K562 (cell line): ENCODE results near the gene PSMD7.

ENCODE experiments used
- CTCF ChIP-seq, 3 experiments: IDR thresholded peaks in 2 of 3; conservative IDR thresholded peaks in 1 of 3; 2 replicates each; pipeline ENCODE4 v1.5.1; 2011 to 2012; ENCODE audit warnings: low read length in 3 of 3, mild to moderate bottlenecking in 3 of 3, control low read depth in 2 of 3, improper control_type of control experiment in 1 of 3, inconsistent platforms in 1 of 3, low read depth in 1 of 3, mixed read lengths in 1 of 3, moderate library complexity in 1 of 3; ENCODE audit not compliant: insufficient read depth in 2 of 3
- NRF1 ChIP-seq, 2 experiments: fragments of 450-650 bp; IDR thresholded peaks in 1 of 2; conservative IDR thresholded peaks in 1 of 2; 2 replicates each; pipeline ENCODE4 v1.6.1; 2014; ENCODE audit warnings: mild to moderate bottlenecking in 2 of 2
- SRF ChIP-seq, 2 experiments: fragments of 250-450, 450-650 bp in 1 of 2; sonication (Bioruptor Pico) in 1 of 2; sonication (generic) in 1 of 2; formaldehyde crosslinking; IDR thresholded peaks; 2 replicates each; pipeline versions ENCODE4 v1.5.0 to v1.5.1; 2020 to 2022; ENCODE audit warnings: mild to moderate bottlenecking in 1 of 2, missing genetic modification reagents in 1 of 2
- ZNF408 ChIP-seq: fragments of 250-450 bp; sonication (Bioruptor Pico); IDR thresholded peaks from 2 replicates; pipeline ENCODE4 v1.4.0; 2020; ENCODE audit warnings: low read depth, mild to moderate bottlenecking, moderate library complexity

DNA sequence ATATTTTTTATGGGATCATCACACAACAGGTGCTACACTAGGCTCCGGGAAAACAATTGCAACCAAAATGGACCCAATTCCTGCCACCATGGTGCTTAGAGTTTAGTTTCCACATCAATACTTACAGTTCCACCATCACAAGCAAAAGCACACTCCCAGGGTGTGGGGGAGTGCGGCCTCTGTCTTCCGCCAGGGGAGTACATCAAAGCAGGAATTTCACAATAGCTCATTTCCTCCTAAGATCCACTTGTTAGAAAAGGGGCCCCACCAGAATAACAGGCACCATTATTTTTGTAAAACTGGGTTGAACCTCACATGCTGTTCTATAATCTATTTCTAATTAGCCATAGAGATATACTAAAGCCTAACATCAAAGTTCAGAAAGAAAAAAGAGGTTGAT, 44.3 kb upstream of the PSMD7 start:
- no peak for TF ChIP-seq ZNF408 (CRISPR knock-in tag)
- TF ChIP-seq NRF1 (conservative IDR thresholded peaks at IDR 0.05 in 1 of 2, IDR thresholded peaks at IDR 0.05 in 1 of 2) = no peak
- TF ChIP-seq CTCF (IDR thresholded peaks at IDR 0.05 in 2 of 3, conservative IDR thresholded peaks at IDR 0.05 in 1 of 3; ENCODE audit: insufficient read depth in 2 of 3, low read depth in 1 of 3, low read length in 3 of 3) = no peak
- TF ChIP-seq SRF (CRISPR knock-in tag; IDR thresholded peaks at IDR 0.05) = no peak
